Left renal cortex interstitium (tissue), 4 donors: ENCODE measurements around the gene TSHZ1. TPM values are rescaled to one million over a fixed set of nuclear protein-coding genes. Genes with fewer than 3 reads are reported as not detected.
"Not testable (repeated sequence)": the region's sequence is repeated elsewhere in the genome, so short reads cannot be mapped to it uniquely, and the experiment has no call there.

Source experiments
- DNase-seq, 4 donors: peaks; one replicate each; pipeline ENCODE4 v3.0.0-alpha.2; 2013; ENCODE audit warnings: low read depth in 4 of 4, low spot score in 2 of 4, missing footprints in 1 of 4
- polyA plus RNA-seq, 4 donors: library from polyadenylated mRNA; unstranded; fragments of 120-200 nt; gene quantifications; one replicate each; pipeline ENCODE4 v1.2.1, GENCODE V29; 2013; ENCODE audit not compliant: insufficient read length in 4 of 4

The TSHZ1 gene
- polyA plus RNA-seq, 4 donors: 32.8 to 38.2 (median 35.2) TPM

DNA sequence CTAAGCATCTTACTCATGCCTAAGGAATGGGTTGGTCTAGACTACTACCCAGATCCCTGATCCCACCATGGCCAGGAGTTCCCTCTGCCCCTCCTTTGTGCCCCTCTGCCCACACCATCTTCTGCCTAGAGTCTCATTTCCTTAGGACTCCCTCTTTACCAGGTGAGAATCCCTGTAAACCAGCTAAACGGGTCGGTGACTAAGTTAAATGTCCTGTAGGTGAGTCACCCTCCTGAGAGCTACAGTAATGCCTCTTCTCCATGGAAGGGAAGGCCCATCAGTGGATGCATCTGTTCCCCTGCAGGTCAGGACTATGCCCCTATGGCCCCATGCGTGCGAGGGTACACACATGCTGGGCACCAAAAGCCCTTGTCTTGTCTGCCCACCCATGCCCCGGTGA is 27.1 kb upstream of the TSHZ1 start:
- DNase-seq: no peak

DNA sequence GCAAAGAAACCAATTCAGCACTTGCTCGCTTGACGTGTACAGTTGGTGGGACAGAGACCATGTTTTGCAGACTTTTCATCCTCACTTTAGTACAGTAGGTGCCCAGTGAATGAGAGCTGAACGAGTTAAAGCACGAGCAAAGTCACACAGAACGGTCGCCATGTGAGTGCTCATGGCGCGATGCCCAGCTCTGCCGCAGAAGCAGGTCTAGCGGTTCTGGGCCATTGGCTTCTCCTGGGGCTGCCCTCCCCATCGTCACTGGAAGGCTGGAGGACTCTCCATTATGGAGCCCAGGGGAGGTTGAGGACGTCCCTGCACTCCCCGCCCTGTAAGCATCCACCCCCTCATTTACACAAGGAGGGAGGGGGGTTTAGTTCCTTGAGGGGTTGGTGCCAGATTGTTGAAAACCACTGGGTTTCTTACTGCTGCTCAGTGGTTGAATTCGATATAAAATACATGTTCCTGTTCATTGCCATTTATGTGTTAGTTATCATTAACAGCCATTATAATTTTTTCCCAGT is 26.6 kb upstream of the TSHZ1 start:
- DNase-seq: no peak

DNA sequence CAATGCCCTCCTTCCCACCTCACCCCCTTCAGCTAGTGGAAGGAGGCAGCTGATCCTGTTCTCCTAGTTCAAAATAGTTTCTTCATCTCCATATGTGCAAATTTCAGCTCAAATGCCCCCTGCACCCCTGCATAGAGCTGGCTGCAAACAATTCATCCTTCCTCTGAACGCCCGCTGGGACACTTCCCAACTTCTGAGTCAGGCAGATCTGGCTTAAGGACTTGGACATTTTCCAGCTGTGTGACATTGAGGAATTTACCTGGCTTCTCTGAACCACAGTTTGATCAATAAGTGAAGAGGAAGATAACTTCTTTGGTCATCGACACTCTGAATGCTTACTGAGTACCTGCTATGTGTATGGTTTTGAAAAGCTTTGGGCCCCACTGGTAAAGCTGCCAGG is 25.1 kb upstream of the TSHZ1 start:
- DNase-seq: no peak

DNA sequence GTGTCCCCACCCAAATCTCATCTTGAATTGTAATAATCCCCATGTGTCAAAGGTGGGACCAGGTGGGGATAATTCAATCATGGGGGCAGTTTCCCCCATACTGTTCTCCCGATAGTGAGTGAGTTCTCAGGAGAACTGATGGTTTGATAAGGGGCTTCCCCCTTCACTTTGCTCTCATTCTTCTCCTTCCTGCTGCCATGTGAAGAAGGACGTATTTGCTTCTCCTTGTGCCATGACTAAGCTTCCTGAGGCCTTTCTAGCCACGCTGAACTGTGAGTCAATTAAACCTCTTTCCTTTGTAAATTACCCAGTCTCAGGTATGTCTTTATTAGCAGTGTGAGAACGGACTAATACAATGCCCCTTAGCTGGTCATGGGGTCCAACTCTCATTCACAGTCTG is 22.9 kb upstream of the TSHZ1 start:
- not testable (repeated sequence) for DNase-seq

DNA sequence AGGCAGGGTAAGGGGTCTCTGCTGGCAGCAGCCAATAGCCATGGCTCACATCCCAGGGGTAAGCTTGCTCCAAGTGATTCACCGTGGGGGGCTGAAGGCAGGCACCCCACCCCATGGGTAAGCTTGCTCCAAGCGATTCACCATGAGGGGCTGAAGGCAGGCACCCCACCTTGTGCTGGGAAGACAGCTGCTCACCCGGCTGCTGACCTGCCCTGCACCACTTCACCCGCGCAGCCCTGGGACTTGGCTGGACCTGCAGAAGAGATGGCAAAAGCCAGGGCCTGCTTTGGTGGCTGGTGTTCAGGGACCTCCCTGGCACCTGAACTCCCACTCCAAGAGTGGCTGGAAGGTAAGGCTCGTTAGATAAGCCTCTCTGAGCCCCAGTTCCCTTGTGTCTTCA is 20.9 kb upstream of the TSHZ1 start:
- no peak for DNase-seq

DNA sequence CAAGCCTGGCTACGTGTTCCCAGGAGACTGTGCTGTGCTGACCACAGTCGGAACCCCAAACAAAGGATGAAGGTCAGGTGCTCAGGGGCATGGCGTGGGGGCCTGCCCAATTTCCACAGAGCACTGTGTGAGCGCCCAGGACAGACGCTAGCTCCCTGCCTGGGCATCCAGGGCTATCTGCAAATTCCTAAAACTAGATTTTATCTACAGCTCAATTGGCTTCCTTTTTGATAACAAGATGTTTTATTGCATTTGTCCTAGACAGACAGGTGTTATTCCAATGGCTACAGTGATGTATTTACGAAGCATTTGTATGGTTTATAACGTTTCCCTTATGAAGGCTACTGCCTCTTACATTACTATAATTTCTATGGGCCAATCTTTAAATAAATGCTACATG is 17.7 kb upstream of the TSHZ1 start:
- no peak for DNase-seq

DNA sequence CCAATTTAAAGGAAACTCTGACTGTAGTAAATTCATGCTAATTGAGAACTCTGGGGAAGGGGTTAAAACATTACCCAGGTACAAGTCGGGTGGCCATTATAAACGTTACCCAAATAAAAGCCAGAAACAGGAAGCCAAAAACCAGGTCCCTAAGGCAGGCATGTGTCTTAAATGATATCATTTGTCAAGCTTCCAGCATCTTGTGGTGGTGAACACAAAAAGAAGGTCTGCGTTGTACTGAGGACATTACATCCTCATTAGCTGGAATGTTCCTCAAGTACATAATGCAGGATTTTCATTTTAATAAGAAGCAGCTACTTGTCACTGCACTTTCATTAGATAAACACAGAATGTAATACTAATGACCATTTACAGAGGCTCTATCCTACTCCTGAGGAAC is 12.6 kb upstream of the TSHZ1 start:
- DNase-seq: no peak

DNA sequence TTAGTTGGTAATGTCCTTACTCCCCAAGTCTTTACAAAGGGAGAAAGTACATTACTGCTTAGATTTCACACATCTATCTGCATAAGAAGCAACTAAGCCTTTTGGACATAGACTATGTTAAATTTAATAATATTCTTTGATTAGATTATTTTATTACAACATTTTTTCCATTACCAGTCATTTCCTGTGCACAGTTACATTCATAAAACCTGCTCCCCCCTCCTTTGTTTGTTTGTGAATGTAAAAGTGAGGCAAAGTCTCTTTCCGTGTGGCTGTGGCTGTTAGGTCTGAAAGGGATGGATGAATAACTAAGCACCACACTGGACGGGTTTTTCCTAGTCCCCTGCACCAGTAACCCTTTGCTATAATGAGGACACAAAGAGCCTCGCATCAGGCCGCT is 11.3 kb upstream of the TSHZ1 start:
- DNase-seq: no peak

DNA sequence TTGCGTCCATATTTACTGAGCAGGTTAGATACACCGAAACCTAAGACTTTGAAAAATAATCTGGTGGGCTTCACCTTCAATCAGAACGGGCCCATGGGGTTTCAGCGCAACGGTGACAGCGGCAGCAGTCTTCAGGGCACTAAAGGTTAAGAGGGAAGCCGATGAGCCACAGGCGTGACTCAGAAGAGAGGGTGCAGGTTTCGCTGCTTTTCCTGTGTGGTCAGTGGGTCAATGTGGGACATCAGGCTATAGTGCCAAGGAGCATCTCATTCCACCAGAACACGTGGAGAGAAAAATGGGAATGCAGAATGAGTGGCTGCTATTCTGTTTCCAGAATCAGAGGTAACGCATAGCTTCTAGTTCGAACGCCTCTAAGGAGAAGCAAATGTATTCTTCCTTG is 10.5 kb upstream of the TSHZ1 start:
- DNase-seq: no peak

DNA sequence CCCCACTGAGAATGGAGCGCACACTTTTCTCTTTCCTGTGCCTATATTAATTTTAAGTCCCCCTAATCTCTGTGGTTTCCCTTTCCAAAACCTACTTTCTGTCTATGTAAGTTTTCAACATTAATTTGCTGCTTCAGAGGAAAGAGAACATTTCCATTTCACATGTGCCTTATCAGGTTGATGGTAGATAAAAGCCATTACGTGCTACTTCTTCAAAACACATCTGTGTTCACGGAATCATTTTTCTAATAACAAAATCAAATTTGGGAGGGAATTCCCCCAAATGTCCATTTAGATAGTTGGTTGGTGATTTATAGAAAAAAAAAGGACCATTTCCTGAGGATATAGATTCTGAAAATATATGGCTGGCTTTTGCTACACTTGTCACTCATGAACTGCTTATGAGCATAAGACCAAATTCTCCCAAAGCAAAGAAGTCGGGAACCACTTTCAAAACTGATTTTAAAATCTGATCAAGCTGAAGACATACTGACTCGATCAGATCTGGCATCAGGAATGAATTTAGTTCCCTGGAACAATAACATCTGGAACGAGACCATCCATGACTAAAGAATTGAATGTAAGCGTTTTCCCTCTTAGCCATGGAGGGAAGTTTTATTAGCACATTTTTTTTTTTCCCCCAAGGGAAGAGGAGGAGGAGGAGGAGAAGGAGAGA is 9.9 kb upstream of the TSHZ1 start:
- DNase-seq: no peak

DNA sequence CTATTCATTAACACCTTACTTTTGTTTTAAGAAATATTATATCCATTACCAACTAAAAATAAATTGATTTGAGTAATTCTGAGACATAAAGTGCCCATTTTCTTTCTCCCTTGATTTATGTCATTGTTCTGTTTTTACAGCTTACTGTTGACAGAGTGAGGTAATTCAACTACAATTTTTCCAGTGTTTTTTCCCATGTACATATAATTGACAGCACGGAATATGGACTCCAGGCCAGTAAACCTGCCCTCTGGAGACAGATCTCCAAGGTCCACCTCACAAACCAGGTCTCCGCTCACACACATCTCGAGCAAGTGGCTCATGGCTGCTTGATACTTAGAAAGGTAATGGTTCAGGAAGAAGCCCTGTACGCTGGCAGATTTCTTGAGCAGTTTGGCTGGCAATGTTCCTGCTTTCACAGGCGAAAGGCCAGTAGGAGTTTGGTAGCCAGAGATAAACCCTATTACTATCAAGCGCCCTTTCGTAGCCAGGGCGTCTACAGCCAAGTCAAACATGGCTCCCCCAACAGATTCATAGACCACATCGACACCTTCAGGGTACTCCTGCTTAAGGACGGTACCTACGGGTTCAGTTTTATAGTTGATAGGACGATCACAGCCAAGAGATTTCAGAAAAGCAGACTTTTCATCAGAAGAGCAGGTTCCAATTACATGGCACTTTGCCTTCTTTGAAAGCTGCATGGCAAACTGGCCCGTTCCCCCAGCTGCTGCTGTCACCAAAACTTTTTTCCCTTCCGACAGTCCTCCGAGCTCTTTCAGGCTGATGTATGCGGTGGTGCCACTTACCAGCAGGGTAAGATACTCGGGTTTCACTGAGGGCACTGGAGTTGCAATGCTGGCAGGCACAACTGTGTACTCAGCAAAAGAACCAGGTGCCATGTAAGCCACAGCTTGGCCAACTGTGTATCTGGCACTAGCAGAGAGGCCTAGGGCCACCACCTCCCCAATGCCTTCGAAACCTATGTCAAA is 9.0 kb upstream of the TSHZ1 start:
- DNase-seq: no peak

DNA sequence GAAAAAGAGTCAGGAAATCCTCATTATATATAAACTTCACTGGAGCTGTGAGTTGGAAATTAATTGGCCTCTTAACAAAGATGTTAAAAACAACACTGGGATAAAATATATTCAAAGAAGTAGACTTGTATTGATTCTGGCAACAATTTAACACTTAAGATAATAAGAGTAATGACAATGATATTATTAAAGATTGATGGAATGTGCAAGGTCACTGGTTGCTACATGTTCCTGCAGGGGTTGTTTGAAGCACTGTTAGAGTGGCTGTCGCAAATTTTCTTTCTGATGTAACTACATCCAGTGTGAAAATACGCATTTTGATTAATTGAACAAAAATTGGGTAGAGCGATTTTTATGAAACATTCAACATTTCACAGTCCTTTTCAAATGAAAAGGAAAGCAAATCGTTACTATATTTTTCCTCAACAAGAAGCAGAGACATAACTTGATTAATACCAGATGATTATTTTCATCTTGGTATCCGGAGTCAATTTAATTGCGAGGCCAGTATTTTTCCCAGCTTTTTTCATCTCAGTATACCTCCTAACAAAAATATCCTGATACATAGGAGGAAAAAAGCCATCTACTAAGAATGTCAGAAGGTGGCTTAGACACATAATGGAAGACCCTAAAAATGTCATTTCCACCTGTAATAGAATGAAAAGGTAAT is 7.8 kb upstream of the TSHZ1 start:
- no peak for DNase-seq

DNA sequence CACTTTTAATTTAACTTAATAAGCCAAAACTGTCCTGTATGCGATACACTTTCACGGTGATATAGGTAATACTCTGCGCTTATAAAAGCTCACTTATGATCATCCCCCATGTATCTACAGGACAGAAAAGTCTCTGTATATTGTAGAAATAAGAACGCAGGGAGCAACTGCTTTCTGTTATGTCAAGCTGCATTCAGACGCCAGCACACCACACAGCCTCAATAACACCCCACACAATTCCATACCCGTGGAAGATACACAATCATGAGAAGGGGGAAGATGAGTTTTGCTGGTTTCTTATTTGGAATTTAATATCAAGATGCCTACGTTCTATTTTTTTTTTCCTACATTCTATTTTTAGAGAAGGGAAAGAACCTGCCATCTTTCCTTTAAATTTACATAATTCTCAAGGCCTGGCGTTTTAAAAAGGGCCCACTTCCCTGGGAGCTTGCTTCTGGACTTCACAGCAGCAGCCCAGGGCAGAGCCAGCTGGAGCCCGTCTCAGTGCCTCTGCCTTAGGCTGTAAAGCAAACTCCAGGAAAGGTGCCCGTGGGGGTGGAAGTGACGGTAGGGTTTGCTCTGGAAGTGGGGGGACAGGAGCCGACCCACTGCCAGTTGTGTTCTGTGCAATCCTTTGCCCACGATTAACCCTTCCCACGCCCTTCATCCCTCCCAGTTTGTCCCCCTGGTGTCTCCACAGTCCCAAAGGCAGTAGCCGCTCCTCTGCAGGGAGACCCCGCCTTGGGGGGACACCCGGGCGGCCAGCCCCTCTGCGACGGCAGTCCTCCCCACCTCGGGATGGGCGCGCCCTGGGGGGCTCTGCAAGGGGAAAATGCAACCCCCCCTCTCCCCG is 7.0 kb upstream of the TSHZ1 start:
- DNase-seq: no peak

DNA sequence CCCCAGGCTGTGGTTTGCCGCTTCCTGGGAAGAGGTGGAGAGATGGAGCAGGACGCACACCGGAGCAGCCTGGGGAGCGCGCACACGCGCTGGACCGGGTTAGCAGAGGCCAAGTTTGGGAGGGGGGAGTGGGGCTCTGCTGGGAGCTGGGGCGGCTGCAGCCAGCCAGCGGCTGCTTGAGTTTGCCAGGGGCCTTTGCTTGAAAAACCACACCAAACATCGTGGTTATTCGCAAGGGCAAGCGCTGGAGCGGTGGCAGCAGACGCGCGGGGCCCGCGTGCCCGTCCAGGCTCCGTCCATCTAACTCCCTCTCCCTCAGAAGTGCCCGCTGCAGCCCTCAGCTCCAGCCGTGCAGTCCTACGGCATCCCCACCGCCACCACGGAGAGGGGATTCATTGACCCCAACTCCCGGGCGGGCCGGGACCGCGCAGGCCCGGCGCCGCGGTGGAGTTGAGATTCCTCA is 6.3 kb upstream of the TSHZ1 start:
- no peak for DNase-seq

DNA sequence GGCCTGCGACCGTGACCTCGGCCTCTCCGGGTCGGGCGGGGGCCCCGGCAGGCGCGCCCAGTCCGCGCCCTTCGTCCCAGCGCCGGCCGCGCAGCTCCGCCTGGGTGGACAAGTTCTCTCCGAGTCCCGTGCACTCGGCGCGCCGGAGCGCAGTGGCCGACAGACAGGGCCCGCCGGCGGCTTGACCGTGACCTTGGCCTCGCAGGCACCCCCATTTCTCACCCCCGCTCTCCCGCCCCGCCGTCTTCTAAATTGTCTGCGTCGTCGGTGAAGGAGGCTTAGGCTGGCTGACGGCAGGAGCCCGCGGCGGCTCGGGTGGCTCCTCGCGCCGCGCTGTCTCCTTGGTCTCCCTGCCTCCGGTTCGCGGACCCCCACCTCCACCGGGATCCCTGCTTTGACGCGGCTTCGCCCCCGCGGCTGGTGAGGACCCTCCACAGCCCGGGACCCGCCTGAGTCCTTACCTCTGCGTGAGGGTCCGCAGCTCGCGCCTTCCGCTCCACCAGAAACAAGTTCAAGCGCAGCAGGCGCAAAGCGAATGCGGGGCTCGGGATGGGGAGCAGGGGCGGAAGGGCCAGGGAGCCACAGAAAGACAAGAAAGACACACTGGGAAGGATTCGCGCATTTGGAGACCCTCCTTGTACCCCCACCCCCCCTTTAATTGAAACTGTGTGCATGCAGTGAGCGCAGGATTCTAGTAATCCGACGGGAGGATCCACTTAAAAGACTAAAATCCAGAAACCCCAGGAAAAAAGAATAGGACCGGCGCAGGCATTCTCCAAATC is 5.7 kb upstream of the TSHZ1 start:
- no peak for DNase-seq

DNA sequence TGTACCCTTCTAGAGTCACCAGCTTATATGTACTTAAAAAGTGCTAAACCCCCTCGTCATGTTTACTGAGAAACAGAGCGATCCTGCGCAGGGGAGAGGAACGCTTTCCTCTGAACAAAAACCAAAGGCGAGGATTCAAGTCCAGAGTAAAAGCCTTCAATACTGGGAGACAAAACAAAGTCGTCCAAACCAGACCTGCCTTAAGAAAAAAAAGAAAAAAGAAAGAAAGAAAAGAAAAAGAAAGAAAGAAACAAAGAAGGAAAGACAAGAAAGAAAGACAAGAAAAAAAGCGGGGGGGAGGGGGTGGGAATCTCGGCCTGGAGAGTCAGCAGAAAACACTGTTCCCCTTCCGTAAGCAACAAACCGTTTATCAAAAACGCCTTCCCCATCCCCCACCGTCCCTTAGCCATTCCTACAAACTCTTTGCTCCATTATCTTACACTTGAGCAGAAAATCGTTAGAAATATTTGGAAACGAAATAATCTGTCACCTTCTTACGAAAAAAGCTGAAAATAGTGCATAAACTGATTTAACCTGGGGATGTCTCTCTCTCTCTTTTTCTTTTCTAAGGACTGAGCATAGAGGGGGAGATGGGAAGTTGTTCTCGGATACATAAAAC is 5.0 kb upstream of the TSHZ1 start:
- no peak for DNase-seq

DNA sequence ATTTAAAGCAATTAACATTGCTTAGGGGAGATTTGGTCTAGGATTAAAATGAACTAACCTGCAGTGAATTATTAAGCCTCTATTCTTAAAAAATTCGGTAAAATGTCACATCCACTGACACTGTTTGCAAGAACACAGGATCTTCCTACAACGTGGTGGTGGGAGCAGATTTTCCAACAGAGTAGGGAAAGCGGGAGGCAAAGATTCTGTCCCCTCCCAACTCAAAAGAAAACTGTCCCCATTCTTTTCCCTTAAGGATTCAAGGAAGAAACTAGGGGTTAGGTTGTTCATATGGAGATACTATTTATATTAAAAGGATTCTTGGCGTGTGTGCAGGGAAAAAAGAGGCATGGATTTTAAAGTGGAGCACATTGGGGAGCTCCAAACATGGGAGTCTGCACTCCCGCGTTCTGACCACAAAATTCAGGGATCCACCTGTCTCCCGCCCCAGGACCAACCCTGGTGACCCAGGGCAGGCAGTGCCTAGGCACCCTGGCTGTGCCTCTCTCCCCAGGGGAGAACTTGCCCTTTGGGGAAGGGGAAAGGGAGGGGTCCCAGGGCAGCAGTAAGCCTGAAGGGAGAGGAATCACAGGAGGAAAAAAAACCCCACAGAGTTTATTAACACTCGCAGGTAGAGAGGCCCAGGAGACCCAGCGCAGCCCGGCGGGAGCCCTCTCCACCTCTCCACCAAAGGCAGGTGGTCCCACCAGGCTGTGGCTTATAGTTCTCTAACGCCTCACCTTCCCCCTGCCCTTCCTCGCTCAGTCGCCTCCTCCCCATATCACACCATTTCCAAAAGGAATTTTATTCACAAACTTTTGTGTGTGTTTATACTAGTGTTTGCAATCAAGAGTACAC is 3.9 kb upstream of the TSHZ1 start:
- no peak for DNase-seq
